K562 (cell line): ENCODE measurements around the gene ZBTB26. TPM values are rescaled to one million over a fixed set of nuclear protein-coding genes. Genes with fewer than 3 reads are reported as not detected.

Experiments
- CHCHD3 ChIP-seq: fragments of 250-450 bp; sonication (Bioruptor Pico); IDR thresholded peaks from 2 replicates; pipeline ENCODE4 v2.1.2; 2022; ENCODE audit warnings: mild to moderate bottlenecking
- CTCFL ChIP-seq: IDR thresholded peaks from 2 replicates; pipeline ENCODE4 v1.6.1; 2011; ENCODE audit warnings: borderline replicate concordance, low read depth, mild to moderate bottlenecking, moderate library complexity, low read length; ENCODE audit not compliant: insufficient read depth, poor library complexity, severe bottlenecking
- FOXA3 ChIP-seq, 2 experiments: fragments of 450-650 bp in 1 of 2; sonication (generic) in 1 of 2; formaldehyde crosslinking; IDR thresholded peaks in 1 of 2; conservative IDR thresholded peaks in 1 of 2; 2 replicates each; pipeline versions ENCODE4 v1.4.0 to v1.8.0; 2020 to 2022; ENCODE audit warnings: mild to moderate bottlenecking in 2 of 2, missing genetic modification reagents in 1 of 2
- GTF2B ChIP-seq: IDR thresholded peaks from 2 replicates; pipeline ENCODE4 v1.6.1; 2011; ENCODE audit not compliant: insufficient read length; ENCODE audit errors: extremely low read depth
- HNRNPLL ChIP-seq: fragments of 200-400 bp; formaldehyde crosslinking; IDR thresholded peaks from 2 replicates; pipeline ENCODE4 v1.6.1; 2017; ENCODE audit warnings: low read length, low read depth, mild to moderate bottlenecking; ENCODE audit not compliant: poor library complexity, severe bottlenecking
- HSF4 ChIP-seq: fragments of 250-450 bp; sonication (Bioruptor Pico); IDR thresholded peaks from 2 replicates; pipeline ENCODE4 v2.1.2; 2022; ENCODE audit warnings: mild to moderate bottlenecking, moderate library complexity, borderline replicate concordance
- MTA2 ChIP-seq: fragments of 450-650 bp; IDR thresholded peaks from 2 replicates; pipeline ENCODE4 v1.6.1; 2016; ENCODE audit warnings: low read depth
- MYNN ChIP-seq, 2 experiments: sonication (generic); formaldehyde crosslinking in 1 of 2; IDR thresholded peaks; 2 replicates each; pipeline versions ENCODE4 v1.5.0 to v1.6.1; 2016 to 2020; ENCODE audit warnings: antibody characterized with exemption in 1 of 2, missing genetic modification reagents in 1 of 2
- NFRKB ChIP-seq: fragments of 450-650 bp; IDR thresholded peaks from 2 replicates; pipeline ENCODE4 v1.6.1; 2016; ENCODE audit warnings: low read depth
- PHF21A ChIP-seq: fragments of 450-650 bp; IDR thresholded peaks from 2 replicates; pipeline ENCODE4 v1.6.1; 2017; ENCODE audit warnings: low read depth, borderline replicate concordance
- POLR3A ChIP-seq: IDR thresholded peaks from 2 replicates; pipeline ENCODE4 v1.6.1; 2011; ENCODE audit warnings: borderline replicate concordance, mild to moderate bottlenecking, moderate library complexity; ENCODE audit not compliant: insufficient read length, insufficient read depth; ENCODE audit errors: extremely low read depth
- PREB ChIP-seq: sonication (generic); formaldehyde crosslinking; IDR thresholded peaks from 2 replicates; pipeline ENCODE4 v1.8.1; 2023; ENCODE audit warnings: mild to moderate bottlenecking, missing genetic modification reagents
- RBM25 ChIP-seq: fragments of 200-400 bp; formaldehyde crosslinking; IDR thresholded peaks from 2 replicates; pipeline ENCODE4 v1.6.1; 2018; ENCODE audit warnings: low read length, low read depth, moderate library complexity; ENCODE audit not compliant: severe bottlenecking
- SMARCA4 ChIP-seq: fragments of 450-650 bp; IDR thresholded peaks from 2 replicates; pipeline ENCODE4 v1.6.1; 2016
- SRSF7 ChIP-seq: fragments of 200-400 bp; formaldehyde crosslinking; optimal IDR thresholded peaks from 2 replicates; pipeline ENCODE3; 2017; ENCODE audit warnings: mild to moderate bottlenecking, low read depth, low read length
- TEAD2 ChIP-seq: fragments of 450-650 bp; IDR thresholded peaks from 2 replicates; pipeline ENCODE4 v1.6.1; 2016; ENCODE audit warnings: missing genetic modification characterization, control low read depth, missing compliant biosample characterization
- THAP7 ChIP-seq: fragments of 250-450 bp; sonication (Bioruptor Pico); IDR thresholded peaks from 2 replicates; pipeline ENCODE4 v1.5.0; 2021
- ZBTB33 ChIP-seq: sonication (generic); formaldehyde crosslinking; IDR thresholded peaks from 2 replicates; pipeline ENCODE4 v1.8.1; 2023; ENCODE audit warnings: mild to moderate bottlenecking, missing genetic modification reagents
- ZBTB7A ChIP-seq: IDR thresholded peaks from 2 replicates; pipeline ENCODE4 v1.6.1; 2011; ENCODE audit warnings: low read depth, mild to moderate bottlenecking, low read length, moderate library complexity, borderline replicate concordance; ENCODE audit not compliant: control insufficient read depth
- polyA plus RNA-seq, 8 experiments: library from polyadenylated mRNA; depleted of rRNA in 4 of 8; stranded (reverse) in 5 of 8; unstranded in 3 of 8; fragments of >200 nt; fragmentation: Nextera tagmentation in 2 of 8; fragmentation: Illumina TruSeq in 1 of 8; extraction: Ambion mirVana in 2 of 8; extraction: Trizol in 1 of 8; gene quantifications; 2 replicates each; pipeline versions ENCODE4 v1.2.1 to v1.2.3, GENCODE V29; 2011 to 2014; ENCODE audit warnings: inconsistent platforms in 1 of 8, missing spikeins in 1 of 8
- total RNA-seq, 7 experiments: library from RNA; depleted of rRNA in 6 of 7; stranded (reverse); fragments of >200 nt in 6 of 7; fragmentation: Illumina TruSeq in 2 of 7; extraction: Trizol in 2 of 7; gene quantifications; 2 replicates each; pipeline versions ENCODE4 v1.2.1 to v1.2.3, GENCODE V29; 2011 to 2021; ENCODE audit warnings: low replicate concordance in 1 of 7

Gene ZBTB26
- total and polyA plus RNA-seq, 9 of the 15 experiments (the other 6 are each of a cell fraction or from before 2014, with no cell fraction given) = 2.4 to 20.7 (median 5.0) TPM

GRCh38 chr9:122904823-122905710 lies 26.2 kb downstream of the ZBTB26 start, which contains the start of gene RC3H2 (continued):
- TF ChIP-seq HSF4 (no peak), MTA2 (no peak), TEAD2 (tag) (no peak), SMARCA4 (no peak), MYNN (IDR thresholded peaks at IDR 0.05) (no peak), MYNN (CRISPR knock-in tag; IDR thresholded peaks at IDR 0.05) (no peak), RBM25 (peak; percentile 79), ZBTB33 (CRISPR knock-in tag) (no peak), PHF21A (0 out of 2 replicates have a peak, but pooled peaks have one; percentile 48), PREB (CRISPR knock-in tag) (no peak), FOXA3 (CRISPR knock-in tag; conservative IDR thresholded peaks at IDR 0.05 in 1 of 2, IDR thresholded peaks at IDR 0.05 in 1 of 2) (no peak), POLR3A (no peak), HNRNPLL (peak; percentile 89), SRSF7 (no peak), THAP7 (no peak; the same call in 1 of the 2 replicates), ZBTB7A (peak; percentile 94), NFRKB (no peak), CTCFL (no peak), CHCHD3 (CRISPR knock-in tag) (peak; percentile 78; the same call in 1 of the 2 replicates), GTF2B (no peak)
